ENCODE data around the gene PAQR8.
"Not testable (repeated sequence)": the region's sequence is repeated elsewhere in the genome, so short reads cannot be mapped to it uniquely, and the experiment has no call there.

Gene PAQR8

DNA sequence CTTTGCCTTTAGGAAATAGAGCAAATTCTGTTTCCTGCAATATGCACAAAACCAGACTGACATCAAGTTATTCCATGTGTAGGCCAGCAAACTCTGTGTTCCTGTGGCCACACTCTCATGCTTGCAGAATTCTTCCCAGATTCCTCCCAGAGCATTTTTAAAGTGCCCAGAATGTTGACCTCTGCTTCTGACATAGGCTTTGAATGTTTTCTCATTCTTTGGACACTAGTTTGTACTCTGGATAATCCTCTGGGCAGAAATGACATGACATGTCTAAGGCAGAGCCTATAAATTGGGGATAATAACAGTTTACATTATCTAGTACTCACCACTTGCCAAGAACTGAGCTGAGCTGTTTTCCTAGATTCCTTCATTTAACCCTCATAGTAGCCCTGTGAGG is 49.0 kb downstream of the PAQR8 start:
- peak; percentile 81 for DNase-seq (ENCODE audit: low read depth)

DNA sequence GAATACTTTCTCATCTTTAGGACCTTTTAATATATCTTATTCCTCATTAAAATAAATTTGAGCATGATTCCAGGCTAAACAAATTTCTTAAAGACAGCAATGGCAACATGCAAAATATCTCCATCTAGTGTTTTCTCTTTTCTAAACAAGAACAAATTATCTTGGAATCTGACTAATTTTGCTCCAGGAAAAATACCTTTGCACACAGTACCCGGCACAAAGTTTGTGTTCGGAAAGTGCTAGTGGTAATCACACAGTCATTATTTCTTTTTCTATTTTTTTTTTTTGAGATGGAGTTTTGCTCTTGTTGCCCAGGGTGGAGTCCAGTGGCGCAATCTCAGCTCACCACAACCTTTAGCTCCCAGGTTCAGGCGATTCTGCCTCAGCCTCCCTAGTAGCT is 50.0 kb downstream of the PAQR8 start:
- DNase-seq (ENCODE audit: low read depth), result peak; percentile 14

DNA sequence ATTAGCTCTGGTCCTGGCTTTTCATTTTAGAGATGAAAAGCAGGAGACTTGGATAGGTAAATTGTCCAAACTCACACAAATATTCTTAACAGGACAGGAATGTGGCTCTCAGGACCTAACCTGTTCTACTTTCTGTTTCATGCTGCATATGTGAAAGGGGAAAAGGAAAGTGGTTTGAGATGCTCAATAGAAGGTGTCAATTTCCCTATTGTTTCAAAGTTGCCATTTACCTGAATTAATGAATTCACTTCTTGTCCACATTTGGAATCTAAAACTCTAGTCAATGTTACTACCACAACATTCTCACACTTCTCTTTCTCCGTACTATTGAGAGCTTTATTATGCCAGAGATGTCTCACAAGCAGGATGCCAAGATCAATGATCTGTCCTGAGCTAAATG is 53.4 kb downstream of the PAQR8 start:
- DNase-seq (ENCODE audit: low read depth), result no peak

DNA sequence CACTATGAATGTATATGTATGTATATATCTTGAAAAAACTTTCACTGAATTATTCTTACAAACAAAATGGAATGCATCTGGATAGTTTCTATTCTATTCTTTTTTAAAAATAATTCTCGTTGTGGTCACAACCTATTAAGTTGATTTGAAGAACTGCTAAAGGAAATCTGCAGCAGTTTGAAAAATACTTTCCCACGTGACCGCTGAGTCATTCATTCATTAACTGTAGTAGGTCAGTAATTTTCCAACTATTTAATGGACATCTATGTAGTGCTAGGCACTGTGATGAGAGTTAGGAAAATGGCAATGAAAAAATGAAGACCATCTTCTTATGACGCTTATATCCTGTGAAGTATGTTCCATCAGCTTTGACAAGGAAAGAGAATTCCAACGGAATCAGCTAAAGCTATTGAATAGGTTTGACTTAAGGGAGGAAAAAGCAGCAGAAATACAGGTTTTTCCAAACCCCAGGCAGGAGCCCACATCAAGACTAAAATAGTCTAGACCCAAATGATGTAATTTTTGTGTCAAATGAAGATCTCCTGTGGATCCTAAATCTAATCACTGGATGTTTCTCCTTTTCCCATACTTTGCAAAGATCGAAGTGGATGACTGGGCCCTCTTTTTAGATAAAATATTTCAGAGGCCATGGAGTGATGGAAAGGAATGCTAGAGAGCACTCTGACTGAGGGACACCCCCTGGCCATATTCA is 54.1 kb downstream of the PAQR8 start:
- peak; percentile 76 for DNase-seq (ENCODE audit: low read depth)

DNA sequence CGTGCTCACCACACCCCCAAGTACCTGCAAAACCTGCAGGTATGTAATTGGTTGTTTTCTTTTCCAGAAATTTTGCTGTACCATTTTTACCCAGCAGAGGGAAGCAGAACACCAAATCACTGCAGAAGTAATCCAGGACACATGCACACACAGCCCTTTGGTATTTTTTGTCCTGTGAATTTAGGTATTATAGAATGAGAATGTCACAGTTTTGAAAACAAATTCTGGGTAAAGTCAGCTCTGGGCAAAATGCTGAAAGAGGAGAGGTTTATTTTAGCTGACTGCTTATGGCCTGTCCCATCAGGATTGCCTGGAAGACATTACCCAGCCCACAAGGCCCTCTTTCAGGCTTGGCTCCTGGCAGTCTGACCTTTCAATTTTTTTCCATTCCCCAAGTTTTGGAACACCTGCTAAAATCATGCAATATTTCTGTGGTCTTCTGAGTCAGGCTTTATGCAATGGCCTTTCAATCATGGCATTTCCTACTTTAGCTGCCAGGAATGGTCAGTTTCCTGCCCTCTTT is 54.7 kb downstream of the PAQR8 start:
- peak; percentile 73 for DNase-seq (ENCODE audit: low read depth)

DNA sequence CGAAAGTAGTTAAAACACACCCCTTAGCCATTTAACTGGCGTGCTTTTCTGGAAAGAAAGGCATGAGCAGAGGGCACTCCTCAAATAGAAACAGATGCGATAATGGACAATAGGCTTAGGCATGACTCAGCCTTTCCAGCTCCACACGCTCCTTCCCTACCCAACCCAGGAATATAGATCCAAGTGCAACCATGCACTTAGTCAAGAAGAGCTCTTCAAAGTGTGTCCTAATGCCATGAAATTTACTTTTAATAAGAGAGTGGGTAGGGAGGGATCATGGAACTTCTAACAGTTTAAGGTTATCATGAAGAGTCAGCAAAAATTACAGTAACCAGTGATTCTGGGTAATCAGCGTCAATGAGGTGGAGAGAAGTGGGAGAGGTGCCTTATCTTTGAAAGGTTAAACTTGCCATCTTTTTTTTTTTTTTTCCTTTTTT is 55.7 kb downstream of the PAQR8 start:
- DNase-seq (ENCODE audit: low read depth), result peak; percentile 87

DNA sequence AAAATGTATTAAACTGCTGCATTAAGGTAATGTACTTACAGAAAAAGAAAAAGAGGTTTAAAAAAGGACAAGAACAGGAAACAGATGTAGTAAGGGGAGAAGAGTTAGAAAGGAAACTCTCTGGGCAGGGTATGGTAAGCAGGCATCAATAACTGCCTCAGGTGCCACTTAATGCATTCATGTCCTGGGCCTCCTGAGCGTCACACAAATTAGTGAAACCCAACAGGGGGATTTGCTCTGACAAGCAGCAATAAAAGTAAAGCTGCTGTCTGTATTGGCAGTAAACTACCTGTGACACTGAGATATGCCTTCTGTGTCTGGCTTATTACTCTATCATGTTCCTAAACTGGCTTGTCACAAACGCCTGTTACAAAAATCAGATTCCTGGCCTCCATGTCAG is 56.7 kb downstream of the PAQR8 start:
- no peak for DNase-seq (ENCODE audit: low read depth)

DNA sequence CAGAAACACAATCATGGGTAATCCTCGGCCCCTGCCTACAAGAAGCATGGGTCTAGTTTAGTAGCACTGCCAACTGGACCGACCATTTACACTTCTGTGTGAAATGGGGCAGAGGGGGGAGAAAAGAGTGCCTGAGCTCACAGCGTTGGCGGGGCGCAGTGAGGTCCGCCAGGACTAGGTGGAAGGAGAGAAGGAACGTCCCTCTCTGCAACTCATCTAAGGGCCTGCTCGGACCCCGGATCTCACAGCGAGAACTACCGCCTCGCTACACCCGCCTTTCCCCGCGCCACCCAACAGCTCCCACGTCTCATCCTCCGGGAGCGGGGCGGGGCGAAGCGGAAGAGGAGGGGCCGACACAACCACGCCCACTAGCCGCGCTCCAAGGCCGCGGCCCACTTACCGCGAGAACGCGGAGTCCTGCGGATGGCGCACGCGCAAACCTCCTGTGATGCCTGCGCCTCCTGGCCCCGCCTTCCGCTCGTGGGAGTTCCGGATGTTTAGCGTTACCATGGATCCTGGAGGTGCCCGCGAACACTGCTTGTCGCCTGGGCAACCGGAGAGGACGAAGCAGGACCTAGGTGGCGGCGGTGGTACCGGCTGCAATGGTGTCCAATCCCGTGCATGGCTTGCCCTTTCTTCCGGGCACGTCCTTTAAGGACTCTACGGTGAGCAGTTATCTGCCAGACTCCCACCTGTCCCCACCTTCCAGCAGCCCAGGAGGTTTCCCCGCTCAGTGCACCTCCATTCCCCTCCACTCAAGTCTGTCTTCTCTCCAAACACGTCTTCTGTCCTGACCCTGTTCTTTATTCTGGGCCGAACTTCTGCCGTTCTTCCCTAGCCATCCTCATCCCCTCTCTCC is 58.1 kb downstream of the PAQR8 start, which contains the start of gene EFHC1:
Gene EFHC1, plus strand, starts transcription at position 534 of the 859 bp plus-strand sequence. Its CDS starts 69 bp downstream, at position 603.
- peak; percentile 98 for DNase-seq (ENCODE audit: low read depth)

DNA sequence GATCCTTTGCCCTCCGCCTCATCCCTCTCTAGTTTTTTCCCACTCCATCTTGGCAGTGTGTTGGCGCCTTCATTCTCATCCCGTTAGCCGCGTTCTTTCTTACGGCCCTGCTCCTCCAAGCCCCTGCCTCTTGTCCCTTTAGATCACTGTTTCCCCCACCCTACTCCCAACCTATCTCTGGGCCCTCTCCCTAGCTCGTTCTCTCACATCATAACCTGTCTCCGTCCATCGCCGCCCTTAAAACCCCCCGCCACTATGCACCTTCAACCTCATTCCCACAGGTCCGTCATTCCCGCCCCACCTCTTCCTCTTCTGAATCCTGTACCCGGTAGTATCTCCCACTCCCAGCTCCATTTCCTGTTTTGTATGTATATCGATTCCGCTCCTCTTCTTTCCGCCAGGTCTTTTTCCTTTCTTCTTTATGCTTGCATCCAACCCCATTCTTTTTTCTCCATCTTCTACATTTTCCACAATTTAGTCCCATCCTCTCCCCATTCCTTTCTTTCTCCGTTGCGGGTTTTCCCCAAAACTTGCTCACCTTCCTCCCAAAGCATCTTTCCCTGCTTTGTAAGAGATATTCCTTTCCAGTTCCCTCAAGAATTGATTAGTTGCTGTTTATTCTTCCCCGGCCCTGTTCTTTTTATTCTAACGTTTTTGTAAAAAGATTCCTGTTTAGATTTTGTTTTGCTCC is 58.9 kb downstream of the PAQR8 start:
- DNase-seq (ENCODE audit: low read depth), result peak; percentile 47

DNA sequence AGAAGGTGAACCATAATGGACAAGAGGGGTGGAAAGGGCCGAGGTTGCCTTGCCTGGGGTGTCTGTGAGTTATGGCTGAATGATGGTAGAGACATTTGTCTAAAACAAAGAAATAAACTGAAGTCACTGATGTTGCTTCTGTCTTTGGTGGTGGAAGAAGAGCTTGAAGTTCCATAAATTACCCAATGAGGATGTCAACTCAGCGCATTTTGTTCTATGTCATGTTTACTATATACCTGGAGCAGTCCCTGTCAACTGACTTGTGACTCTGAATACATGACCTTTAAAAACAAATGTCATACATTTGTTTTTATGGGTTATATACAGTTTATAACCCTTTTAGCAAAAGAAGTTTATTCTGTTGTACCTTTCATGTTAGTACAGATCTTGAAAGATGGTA is 60.2 kb downstream of the PAQR8 start:
- DNase-seq (ENCODE audit: low read depth), result no peak

DNA sequence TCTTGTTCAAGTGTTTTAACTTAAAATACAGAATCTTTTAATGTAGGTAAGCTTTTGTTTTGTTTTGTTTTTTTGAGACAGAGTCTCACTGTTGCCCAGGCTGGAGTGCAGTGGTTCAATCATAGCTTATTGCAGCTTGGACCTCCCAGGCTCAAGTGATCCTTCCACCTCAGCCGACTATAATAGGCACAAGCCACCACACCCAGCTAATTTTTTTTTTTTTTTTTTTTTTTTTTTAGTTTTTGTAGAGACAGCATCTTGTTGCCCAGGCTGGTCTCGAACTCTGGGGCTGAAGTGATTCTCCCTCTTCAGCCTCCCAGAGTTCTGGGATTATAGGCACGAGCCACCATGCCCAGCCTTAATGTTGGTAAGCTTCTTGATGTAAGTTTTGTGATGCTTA is 61.5 kb downstream of the PAQR8 start:
- DNase-seq (ENCODE audit: low read depth), result no peak

DNA sequence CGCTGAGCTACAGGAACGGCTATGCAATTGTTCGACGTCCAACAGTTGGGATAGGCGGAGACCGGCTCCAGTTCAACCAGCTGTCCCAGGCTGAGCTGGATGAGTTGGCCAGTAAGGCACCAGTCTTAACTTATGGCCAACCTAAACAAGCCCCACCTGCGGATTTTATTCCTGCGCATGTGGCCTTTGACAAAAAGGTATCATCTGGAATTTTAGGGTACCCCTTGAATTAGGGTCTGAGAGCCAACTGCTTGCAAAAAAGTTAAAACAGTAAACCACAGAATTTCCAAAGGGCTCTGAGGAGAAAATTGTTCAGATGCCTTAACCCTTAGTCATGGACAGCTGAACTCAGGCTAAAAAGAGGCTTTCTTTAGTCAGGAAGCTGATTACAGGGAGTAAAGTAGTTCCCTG is 62.0 kb downstream of the PAQR8 start:
- DNase-seq (ENCODE audit: low read depth), result peak; percentile 91

DNA sequence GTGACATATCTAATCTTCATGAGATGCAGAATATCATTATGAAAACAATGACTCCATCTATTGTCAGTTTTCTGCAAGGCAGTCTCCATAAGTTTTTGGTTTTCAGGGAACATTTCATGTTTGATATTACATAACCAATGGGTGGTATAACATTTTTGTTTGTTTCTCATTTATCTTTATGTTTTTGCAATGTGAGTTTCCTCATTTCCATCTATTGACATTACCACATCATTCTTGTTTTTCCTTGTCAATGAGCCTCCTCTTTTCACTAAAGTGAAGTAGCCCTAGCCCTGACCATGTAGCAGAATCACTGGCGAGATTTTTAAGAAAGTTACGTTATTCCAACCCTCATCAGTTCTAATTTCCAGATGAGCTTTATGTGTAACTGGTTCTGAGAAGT is 62.6 kb downstream of the PAQR8 start:
- no peak for DNase-seq (ENCODE audit: low read depth)

DNA sequence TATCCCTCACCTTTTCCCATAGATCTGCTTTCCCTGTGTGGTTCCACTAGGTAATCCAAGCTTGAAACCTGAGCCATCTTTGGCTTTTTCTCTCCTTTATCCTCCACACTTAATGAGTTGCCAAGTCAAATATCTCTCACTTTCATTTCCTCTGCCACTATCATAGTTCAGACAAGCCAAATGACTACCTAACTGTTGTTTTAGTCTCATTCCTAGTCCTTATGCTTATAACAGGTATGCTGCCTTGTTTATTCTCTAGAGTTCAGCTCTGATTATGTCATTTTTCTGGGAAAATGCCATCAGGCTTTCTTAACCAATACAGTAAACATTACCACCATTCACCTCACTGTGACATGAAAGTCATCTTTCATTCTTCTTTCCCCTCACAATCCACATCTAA is 64.7 kb downstream of the PAQR8 start:
- no peak for DNase-seq (ENCODE audit: low read depth)

DNA sequence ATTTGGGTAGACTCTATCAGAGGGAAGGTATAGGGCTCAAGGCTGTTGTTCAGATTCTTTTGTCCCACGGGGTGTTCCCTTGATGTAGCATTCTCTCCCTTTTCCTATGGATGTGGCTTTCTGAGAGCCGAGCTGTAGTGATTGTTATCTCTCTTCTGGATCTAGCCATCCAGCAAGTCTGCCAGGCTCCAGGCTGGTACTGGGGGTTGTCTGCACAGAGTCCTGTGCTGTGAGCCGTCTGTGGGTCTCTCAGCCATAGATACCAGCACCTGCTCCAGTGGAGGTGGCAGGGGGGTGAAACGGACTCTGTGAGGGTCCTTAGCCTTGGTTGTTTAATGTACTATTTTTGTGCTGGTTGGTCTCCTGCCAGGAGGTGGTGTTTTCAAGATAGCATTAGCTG is 71.3 kb downstream of the PAQR8 start:
- DNase-seq (ENCODE audit: low read depth), result not testable (repeated sequence)

DNA sequence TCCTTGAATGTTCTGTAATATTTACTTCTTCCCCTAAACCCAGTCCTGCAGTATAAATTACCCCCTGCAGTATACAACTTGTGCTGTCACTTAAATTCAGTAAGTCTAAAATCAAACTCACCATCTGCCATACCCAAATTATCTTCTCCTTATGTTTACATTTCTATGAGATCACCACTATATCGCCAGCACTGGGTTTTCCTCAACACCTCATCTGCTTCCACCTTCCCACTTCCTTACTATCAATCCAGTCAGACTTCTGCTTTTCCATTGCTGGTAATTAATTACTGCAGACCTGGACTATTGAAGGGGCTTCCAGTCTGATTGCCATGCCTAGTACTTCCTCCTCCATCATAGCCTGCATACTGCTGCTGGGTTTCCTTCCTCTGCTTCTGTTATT is 73.4 kb downstream of the PAQR8 start:
- DNase-seq (ENCODE audit: low read depth), result no peak

DNA sequence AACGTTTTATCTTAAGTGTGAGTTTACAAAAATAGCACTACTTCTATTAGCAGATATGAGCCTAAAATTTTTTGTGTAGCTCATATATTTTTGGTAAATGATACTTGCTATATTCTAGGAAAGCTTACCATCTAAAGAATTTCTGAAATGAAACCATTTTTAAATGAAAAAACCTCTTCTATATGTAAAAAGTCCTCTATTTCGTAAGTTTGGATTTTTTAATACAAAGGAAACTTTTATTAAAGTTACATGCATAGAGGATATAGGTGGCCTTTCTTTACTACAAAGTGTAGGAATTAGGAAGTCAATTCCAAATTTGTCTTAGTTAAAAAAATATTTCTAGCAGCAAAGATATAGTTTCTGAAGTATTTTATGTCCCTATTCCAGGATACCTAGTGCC is 77.0 kb downstream of the PAQR8 start:
- DNase-seq (ENCODE audit: low read depth), result no peak

DNA sequence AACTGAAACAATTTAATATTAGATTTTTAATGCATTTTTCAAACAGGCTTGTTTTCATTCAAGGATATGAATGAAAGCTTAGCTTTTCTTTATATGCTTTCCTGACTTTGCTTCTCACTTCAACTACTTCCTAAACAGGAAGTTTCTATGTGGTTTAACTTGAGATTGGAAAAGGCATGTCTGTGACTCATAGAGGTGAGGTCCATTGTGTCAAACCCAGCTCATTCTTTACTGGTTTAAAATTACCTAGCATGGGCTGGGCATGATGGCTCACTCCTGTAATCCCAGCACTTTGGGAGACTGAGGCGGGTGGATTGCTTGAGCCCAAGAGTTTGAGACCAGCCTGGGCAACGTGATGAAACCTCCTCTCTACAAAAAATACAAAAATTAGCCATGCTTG is 92.6 kb downstream of the PAQR8 start:
- peak; percentile 14 for DNase-seq (ENCODE audit: low read depth)

DNA sequence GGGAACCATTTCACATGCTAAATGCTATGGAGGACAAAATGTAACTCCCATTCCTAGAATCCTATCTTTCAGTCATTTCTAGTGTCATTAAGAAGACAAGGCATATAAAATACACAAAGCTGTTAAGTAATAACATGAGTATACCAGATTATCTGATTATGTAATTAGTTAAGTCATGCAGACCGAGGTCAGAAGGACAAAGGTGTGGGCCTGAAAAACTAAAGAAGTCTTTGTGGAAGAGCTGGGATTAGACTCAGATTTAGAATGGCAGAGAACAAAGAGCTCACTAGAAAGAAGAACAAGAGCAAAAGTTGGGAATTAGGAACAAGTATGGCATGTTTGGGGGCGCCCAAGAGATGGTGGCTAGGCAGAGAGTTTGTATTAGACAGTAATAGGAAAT is 95.1 kb downstream of the PAQR8 start:
- DNase-seq (ENCODE audit: low read depth), result no peak

Measured in EH (cell line).